ENCODE measurements around the gene PHC3.

Gene PHC3

DNA sequence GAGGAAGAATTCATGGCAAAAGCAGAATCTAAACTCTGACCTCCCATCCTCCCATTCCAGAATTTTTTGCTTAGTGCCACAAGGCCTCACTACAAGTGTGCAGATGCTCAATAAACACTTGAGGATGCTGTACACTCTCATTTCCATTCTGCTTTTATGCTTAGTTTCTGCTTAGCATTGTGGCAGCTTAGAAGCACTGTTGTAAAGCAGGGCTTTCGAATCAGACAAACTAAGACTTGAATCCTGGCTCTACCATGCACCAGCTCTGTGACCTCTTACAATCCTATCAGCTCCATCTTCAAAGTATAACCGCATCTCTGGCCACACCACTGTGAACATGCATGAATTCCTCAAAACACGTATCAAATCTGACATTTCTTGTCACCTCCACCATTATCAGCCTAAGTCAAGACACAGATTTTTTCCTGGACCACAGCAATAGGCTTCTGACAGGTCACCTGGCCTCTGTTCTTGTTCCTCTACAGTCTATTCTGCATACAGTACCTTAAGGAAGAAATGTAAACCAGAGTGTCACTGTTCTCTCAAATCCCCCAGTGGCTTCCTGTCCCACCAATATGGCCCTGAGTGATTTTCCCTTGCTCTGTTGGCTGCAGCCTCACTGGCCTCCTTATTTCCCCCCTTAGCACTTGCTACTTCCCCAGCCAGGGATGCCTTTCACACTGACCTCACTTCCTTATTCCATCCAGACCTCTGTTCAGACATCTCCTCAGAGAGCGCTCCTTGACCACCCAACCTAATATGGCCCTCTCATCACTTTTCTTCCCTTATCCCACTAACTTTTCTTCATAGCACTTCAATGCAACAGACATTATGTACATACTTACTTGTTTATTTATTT lies 8.1 kb upstream of the PHC3 start:
- no peak for DNase-seq (ENCODE audit: low read depth)

DNA sequence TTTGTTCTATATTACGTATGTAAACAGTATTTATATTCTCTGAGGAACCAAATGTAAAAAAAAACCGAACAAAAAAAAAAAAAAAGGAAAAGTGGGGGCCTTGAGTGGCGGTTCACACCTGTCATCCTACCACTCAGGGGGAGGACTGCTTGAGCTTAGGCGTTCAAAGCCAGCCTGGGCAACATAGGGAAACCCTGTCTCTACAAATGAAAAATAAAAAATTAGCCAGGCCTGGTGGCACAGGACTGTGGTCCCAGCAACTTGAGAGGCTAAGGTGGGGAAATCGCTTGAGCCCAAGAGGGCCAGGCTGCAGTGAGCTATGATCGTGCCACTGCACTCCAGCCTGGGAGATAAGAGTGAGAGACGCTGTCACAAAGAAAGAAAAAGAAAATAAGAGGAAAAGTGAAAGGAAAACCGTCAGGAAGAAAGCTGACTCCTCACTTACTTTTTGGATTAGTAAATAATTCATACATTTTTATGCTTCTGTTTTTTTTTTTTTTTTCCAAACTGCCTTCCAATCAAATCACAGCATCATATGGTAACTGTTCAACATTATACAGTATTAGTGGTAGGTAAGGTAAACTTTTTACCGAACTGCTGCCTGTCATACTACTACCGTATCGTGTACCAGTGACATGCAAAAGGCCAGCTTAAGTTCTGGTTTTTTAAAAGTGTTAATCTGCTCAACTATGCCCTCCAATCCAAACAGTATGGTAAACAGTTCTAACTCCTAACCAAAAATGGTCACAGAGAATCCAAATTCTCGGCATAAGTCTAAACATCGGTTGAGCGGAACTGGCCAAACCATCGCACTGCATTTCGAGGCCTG lies 1.2 kb downstream of the PHC3 start:
- DNase-seq (ENCODE audit: low read depth) = no peak

DNA sequence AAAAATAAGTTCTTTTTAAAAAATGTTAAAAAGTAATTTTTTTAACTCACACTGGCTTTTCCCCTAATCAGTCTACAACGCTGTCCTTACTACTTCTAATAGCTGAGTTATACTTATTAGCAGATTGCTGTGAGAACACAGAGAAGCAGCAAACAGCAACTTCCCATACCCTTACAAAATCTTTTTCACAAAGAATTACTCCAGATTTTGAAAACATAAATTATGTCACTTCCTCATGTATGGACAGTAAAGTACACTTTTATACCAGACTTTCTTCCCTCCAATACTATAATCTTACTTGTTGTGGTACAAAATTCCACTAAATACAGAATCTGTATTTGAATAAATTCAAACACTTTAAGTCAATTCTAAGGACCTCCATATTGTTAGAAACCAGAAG lies 2.1 kb downstream of the PHC3 start:
- no peak for DNase-seq (ENCODE audit: low read depth)

GRCh38 chr3:170178651-170179050 lies 2.9 kb downstream of the PHC3 start:
- no peak for DNase-seq (ENCODE audit: low read depth)

- DNase-seq (ENCODE audit: low read depth) = no peak
Measured at GRCh38 chr3:170171563-170171962, 10.0 kb downstream of the PHC3 start.

- no peak for DNase-seq (ENCODE audit: low read depth)
Measured at GRCh38 chr3:170164717-170165116, 16.8 kb downstream of the PHC3 start.

DNA sequence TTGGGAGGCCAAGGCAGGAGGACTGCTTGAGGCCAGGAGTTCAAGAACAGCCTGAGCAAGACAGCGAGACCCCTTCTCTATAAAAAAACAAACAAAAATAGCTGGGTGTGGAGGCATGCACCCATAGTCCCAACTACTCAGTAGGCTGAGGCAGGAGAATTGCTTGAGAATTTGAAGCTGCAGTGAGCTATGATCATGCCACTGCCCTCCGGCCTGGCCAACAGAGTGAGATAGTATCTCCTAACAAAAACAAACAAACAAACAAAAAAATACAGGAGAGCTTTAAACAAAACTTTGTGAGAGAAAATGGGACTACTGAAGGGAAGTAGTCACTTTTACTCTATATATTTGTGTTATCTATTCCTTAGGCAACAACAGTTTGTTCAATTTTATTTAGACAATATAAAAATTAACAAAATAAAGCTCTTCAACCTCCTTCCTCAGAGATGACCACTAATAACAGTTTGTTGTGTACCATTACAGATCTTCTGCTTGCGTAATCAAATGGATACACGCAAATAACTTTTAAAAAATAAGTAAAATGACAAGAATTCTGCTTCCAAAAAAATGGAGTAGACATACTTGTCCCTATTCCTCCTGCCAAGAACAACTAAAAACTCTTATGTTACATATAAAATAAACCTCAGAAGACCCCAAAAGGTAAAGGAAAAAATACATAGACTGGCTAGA lies 17.4 kb downstream of the PHC3 start:
- no peak for DNase-seq (ENCODE audit: low read depth)

- DNase-seq (ENCODE audit: low read depth) = no peak
Measured at GRCh38 chr3:170162630-170163029, 18.9 kb downstream of the PHC3 start.

DNA sequence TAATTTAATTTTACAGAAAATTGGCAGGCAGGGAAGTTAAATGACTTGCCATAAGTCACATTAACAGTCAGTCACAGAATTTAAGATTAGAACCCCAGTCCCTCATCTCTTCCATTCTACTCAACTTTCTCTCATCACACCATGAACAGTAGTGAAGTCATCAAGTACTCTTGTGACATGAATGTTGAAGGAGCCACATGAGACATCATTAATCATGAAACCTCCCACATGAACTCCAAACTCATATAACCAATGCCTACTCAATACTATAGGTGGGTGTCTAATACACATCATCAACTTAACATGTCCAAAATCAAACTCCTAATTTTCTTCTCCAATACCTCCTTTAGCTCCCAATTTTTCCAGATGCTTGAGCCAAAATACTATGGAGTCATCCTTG lies 19.5 kb downstream of the PHC3 start:
- no peak for DNase-seq (ENCODE audit: low read depth)

DNA sequence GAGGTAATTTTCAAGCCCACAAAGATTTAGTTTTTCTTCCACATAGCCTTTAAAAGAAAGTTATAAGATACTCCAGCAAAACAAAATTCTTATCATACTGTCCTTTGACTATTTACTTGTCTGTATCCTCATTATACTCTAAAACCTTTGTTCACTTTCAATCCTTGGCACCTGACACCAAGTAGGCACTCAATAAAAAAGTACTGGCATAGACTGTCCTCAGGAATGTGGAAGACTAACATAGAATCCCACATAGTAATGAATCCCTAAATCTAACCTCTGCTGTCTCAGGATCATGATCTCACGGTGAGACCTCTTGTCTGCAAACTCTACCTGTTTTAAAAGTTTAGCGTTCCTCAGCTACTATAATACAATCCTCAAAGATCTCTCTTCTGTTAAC lies 21.6 kb downstream of the PHC3 start:
- no peak for DNase-seq (ENCODE audit: low read depth)

GRCh38 chr3:170159459-170159858 lies 22.1 kb downstream of the PHC3 start:
- DNase-seq (ENCODE audit: low read depth) = no peak

DNA sequence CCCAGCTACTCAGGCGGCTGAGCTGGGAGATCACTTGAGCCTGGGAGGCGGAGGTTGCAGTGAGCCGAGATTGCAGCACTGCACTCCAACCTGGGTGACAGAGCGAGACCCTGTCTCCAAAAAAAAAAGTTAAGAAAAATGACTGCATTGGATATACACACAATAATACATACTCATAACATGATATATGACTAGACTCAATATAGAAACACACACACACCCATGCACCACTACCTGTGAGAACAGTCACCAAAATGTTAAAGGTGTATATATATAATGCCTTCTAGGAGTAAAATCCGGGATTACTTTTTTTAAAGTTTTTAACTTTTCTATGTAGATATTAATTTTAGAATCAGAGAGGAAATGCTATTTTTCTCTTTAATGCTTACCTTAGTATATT lies 25.9 kb downstream of the PHC3 start:
- DNase-seq (ENCODE audit: low read depth) = no peak

DNA sequence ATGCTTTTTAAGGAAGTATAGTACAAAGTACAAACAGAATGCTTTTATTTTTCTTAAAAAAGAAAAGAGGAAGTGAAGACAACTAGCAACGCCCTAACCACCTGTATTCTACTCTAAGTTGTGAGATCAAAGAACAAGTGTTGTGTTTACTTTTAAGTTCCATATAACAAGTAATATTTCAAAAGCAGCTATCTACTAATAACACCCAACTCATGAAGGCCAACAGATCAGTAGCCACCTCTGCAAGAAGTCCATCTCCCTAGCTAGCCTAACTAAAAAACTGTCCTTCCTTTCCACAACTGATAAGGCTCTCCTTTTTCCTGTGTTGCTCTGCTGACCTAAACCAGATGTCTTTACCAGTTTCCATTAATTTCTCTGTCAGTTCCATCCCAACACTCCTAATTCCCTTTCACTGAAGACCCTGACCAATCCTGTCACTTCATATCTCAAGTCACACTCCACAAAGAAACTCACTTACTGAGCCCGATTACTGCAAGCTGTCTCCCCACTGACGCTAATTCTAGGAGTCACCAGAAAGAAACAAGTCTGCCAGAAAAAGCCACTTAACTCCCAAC lies 26.9 kb downstream of the PHC3 start:
- no peak for DNase-seq (ENCODE audit: low read depth)

GRCh38 chr3:170154084-170154483 lies 27.4 kb downstream of the PHC3 start:
- DNase-seq (ENCODE audit: low read depth) = no peak

GRCh38 chr3:170151536-170151935 lies 30.0 kb downstream of the PHC3 start:
- no peak for DNase-seq (ENCODE audit: low read depth)

- DNase-seq (ENCODE audit: low read depth) = no peak
Measured at GRCh38 chr3:170149016-170149415, 32.5 kb downstream of the PHC3 start.

DNA sequence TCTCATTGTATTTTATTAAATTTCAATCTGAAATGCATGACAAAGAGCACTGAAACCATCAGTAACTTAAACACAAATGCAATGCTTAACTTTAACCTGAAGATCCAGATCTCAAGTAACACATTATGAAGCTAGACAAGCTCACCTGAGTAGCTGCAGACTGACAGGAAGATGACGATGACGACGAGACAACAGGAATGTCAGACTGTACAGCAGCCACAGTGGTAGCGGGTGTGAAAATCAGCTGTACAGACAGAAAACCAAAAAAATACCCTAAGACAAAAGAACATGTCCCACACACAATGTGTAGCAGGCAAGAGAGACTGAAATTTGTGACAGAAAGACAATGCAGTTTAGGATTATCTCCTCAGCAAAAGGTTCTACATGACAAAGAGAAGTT lies 36.3 kb downstream of the PHC3 start:
- no peak for DNase-seq (ENCODE audit: low read depth)

DNA sequence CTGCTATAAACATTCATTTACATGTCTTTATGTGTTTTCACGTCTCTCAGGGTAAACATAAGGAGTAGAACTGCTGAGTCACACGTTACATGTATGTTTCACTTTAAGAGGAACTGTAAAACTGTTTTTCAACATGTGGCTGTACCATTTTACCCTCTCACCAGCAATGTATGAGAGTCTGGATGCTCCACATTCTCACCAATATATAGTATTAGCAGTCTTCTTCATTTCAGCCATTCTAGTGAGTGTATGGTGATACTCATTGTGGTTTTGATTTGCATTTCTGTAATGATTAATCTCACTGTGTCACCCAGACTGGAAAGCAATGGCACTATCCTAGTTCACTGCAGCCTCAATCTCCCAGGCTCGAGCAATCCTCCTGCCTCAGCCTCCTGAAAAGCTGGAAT lies 37.1 kb downstream of the PHC3 start:
- no peak for DNase-seq (ENCODE audit: low read depth)

- no peak for DNase-seq (ENCODE audit: low read depth)
Measured at GRCh38 chr3:170142373-170142772, 39.2 kb downstream of the PHC3 start.

DNA sequence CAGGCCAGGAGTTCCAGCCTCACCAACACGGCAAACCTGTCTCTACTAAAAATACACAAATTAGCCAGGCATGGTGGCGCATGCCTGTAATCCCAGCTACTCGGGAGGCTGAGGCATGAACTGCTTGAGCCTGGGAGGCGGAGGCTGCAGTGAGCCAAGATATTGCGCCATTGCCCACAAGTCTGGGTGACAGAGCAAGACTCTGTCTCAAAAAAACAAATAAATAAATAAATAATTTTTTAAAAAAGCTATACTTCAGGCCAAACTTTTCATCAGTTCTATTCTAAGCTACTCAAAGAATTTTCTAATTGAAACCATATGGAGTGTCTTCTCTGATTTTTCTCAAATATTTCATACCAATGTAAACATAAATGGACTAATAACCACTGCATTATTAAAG lies 43.5 kb downstream of the PHC3 start:
- DNase-seq (ENCODE audit: low read depth) = no peak

DNA sequence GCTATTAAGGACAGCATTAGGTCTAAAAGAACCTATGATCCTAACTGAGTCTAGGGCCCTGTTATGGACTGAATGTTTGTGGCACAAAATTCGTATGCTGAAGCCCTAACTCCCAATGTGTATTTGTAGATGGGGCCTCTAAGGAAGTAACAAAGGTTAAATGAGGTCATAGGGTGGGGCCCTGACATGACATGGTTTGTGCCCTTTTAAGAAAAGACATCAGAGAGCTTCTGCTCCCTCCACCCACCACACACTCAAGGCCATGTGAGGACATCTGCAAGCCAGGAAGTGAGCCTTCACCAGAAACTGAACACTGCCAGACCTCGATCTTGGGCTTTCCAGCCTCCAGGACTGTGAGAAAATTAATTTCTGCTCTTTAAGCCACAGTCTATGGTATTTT lies 49.2 kb downstream of the PHC3 start:
- no peak for DNase-seq (ENCODE audit: low read depth)

GRCh38 chr3:170130532-170130931 lies 51.0 kb downstream of the PHC3 start:
- DNase-seq (ENCODE audit: low read depth) = no peak
